GM23248 (cell line): ENCODE data around the gene TMPRSS2. TPM values are rescaled to one million over a fixed set of nuclear protein-coding genes. Genes with fewer than 3 reads are reported as not detected.

Experiments
- DNase-seq: peaks from one replicate; pipeline ENCODE4 v3.0.0-alpha.2; 2015
- H2AFZ ChIP-seq: fragments of 200-600 bp; sonication (generic); 2 replicates; pipeline ENCODE4 v1.6.1; 2016; ENCODE audit warnings: antibody characterized with exemption
- H3F3A ChIP-seq: fragments of 200-600 bp; sonication (generic); 2 replicates; pipeline ENCODE4 v1.6.1; 2016; ENCODE audit warnings: mild to moderate bottlenecking, antibody characterized with exemption, mixed run types; ENCODE audit not compliant: insufficient read depth
- H3K27ac ChIP-seq: fragments of 200-600 bp; sonication (generic); 2 replicates; pipeline ENCODE4 v1.5.1; 2016; ENCODE audit warnings: mild to moderate bottlenecking
- H3K27me3 ChIP-seq: fragments of 200-600 bp; sonication (generic); replicated peaks from 2 replicates; pipeline ENCODE4 v1.6.1; 2016; ENCODE audit warnings: mild to moderate bottlenecking; ENCODE audit not compliant: insufficient read depth
- H3K36me3 ChIP-seq: fragments of 200-600 bp; sonication (generic); 2 replicates; pipeline ENCODE4 v1.6.1; 2016; ENCODE audit warnings: low read depth, mild to moderate bottlenecking
- H3K4me1 ChIP-seq: fragments of 200-600 bp; sonication (generic); 2 replicates; pipeline ENCODE4 v1.6.1; 2016; ENCODE audit warnings: mild to moderate bottlenecking; ENCODE audit not compliant: insufficient read depth
- H3K4me2 ChIP-seq: fragments of 200-600 bp; sonication (generic); one replicate; pipeline ENCODE4 v1.6.1; 2016; ENCODE audit warnings: mild to moderate bottlenecking; ENCODE audit not compliant: unreplicated experiment
- H3K4me3 ChIP-seq: fragments of 200-600 bp; sonication (generic); 2 replicates; pipeline ENCODE4 v1.5.1; 2016; ENCODE audit warnings: mild to moderate bottlenecking
- H3K79me2 ChIP-seq: fragments of 200-600 bp; sonication (generic); 2 replicates; pipeline ENCODE4 v1.6.1; 2016; ENCODE audit warnings: mild to moderate bottlenecking; ENCODE audit not compliant: insufficient read depth
- H3K9ac ChIP-seq: fragments of 200-600 bp; sonication (generic); 2 replicates; pipeline ENCODE4 v1.6.1; 2016; ENCODE audit warnings: mild to moderate bottlenecking
- H3K9me2 ChIP-seq: fragments of 200-600 bp; sonication (generic); 2 replicates; pipeline ENCODE4 v1.6.1; 2016; ENCODE audit warnings: mixed run types, mild to moderate bottlenecking, moderate library complexity; ENCODE audit not compliant: insufficient read depth
- H3K9me3 ChIP-seq: fragments of 200-600 bp; sonication (generic); one replicate; pipeline ENCODE4 v1.6.1; 2017; ENCODE audit warnings: low read depth
- H4K20me1 ChIP-seq: fragments of 200-600 bp; sonication (generic); 2 replicates; pipeline ENCODE4 v1.6.0; 2016; ENCODE audit not compliant: insufficient read depth
- EZH2 ChIP-seq: fragments of 200-600 bp; sonication (generic); IDR thresholded peaks from 2 replicates; pipeline ENCODE4 v1.6.1; 2018; ENCODE audit warnings: antibody characterized with exemption, mild to moderate bottlenecking; ENCODE audit not compliant: insufficient read depth, poor library complexity, severe bottlenecking
- EZH2phosphoT487 ChIP-seq: fragments of 200-600 bp; sonication (generic); IDR thresholded peaks from 2 replicates; pipeline ENCODE4 v1.6.1; 2018; ENCODE audit warnings: antibody characterized with exemption, moderate library complexity, mild to moderate bottlenecking, low read depth; ENCODE audit not compliant: insufficient read depth
- WGBS, 2 experiments: methylation state at CpG; one replicate each; pipeline ENCODE4 v1.1.6; 2015 to 2017; ENCODE audit warnings: low lambda C conversion rate in 2 of 2, low coverage in 1 of 2; ENCODE audit errors: missing lambda C conversion rate in 2 of 2; 5-methylcytosine and 5-hydroxymethylcytosine counted together
- in situ Hi-C: fragments of 300-500 bp; cut with MboI; formaldehyde crosslinking; loops from 2 replicates; pipeline ENCODE4 v1.15.0; 2020
- polyA plus RNA-seq: library from polyadenylated mRNA; unstranded; fragments of >200 nt; fragmentation: Nextera tagmentation; extraction: Ambion mirVana; gene quantifications from 2 replicates; pipeline ENCODE4 v1.2.1, GENCODE V29; 2016
- total RNA-seq: library from RNA; depleted of rRNA; stranded (reverse); fragments of >200 nt; shearing (Covaris generic); gene quantifications from 2 replicates; pipeline ENCODE4 v1.2.3, GENCODE V29; 2014

Gene TMPRSS2
- total and polyA plus RNA-seq, 2 experiments from 2014 or later: not detected

DNA sequence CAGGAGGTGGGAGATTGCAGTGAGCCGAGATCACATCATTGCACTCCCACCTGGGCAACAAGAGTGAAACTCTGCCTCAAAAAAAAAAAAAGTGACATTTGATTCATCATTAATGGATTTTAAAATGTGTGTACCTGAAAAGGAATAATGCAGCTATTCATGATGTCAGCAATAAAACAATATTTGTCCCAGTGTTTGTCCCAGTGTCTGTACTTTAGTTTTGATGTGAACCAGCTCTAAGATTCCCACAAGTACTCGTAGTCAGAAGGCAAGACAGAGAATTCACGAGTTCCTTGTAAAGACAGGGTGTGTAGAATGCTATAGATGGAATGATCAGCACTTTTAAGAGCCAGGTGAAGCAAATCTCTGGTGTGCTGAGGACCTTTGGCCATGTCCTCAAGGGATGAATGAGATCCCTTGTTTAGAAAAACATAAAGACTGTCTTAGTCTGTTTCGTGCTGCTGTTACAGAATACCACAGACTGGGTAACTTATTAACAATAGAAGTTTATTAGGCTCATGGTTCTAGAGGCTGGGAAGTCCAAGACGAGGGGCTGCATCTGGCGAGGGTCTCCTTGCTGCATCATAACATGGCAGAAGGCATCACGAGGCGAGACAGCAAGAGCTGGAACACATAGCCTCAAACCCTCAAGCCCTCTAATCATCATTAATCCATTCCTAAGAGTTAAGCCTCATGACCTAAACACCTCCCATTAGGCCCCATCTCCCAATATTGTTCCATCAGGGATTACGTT, 12.0 kb upstream of the TMPRSS2 start:
- no peak for DNase-seq
- Histone ChIP-seq H3F3A (no peaks in the 10 kb centered on the region), H3K27ac (no peak overlapping the region), H3K9me2 (no peaks in the 10 kb centered on the region), H3K9ac (no peak overlapping the region), H4K20me1 (no peaks in the 10 kb centered on the region), H3K36me3 (no peaks in the 10 kb centered on the region), H3K79me2 (no peaks in the 10 kb centered on the region), H3K4me3 (no peak overlapping the region), H3K27me3 (no peaks in the 10 kb centered on the region), H3K4me2 (no peak overlapping the region), H3K4me1 (no peaks in the 10 kb centered on the region), H2AFZ (no peak overlapping the region), H3K9me3 (no peaks in the 10 kb centered on the region)
- in situ Hi-C loops: no loop called here
- 43 to 44% methylated on average over 9 of the region's 9 CpGs for WGBS, 2 experiments
- TF ChIP-seq EZH2phosphoT487 (no peak), EZH2 (no peak)

DNA sequence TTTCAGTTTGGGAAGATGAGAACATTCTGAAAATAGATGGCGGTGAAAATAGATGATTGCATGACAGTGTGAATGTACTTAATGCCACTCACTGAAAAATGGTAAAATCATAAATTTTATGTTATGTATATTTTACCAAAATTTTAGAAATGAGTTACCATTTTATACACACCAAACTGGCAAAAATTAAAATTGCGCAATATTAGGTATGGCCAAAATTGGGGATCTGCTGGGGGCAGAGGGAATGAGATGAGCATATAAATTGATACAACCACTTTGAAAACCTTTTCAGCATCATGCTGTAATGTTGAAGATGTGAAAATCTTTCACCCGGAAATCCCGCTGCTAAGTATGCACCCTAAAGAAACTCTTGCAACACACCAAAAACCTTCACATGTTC, 10.8 kb upstream of the TMPRSS2 start:
- no peak overlapping the region for H2AFZ ChIP-seq
- in situ Hi-C loops: no loop called here

DNA sequence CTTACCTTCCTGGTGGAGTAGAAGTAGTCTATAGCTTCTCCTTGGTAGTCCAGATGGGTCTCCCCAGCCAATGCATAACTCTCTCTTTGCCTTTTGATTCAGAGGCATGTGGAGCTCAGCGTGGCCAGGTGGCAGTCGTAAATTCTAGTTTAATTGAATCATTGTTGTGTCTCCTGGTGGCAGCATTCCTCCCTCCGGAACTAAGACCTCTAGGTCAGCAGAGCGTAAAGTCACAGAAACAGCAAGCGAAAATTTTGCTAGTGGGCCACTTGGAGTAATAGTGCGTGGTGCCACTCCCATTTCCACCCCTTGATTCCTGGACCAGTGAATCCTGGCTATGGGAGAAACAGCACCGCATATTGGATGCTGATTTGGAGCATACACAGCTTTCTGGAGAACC, 3.9 kb upstream of the TMPRSS2 start:
- no peaks in the 10 kb centered on the region for H3K9me2 ChIP-seq
- no peak for DNase-seq
- H3K79me2 ChIP-seq: no peaks in the 10 kb centered on the region
- no peak overlapping the region for H2AFZ ChIP-seq
- no peaks in the 10 kb centered on the region for H3F3A ChIP-seq
- no peak overlapping the region for H3K9ac ChIP-seq
- H3K4me3 ChIP-seq: no peak overlapping the region
- H3K36me3 ChIP-seq: no peaks in the 10 kb centered on the region
- H4K20me1 ChIP-seq: no peaks in the 10 kb centered on the region
- TF ChIP-seq EZH2phosphoT487: no peak
- TF ChIP-seq EZH2: no peak
- WGBS, 2 experiments: 38 to 47% methylated on average over 7 of the region's 7 CpGs
- no peaks in the 10 kb centered on the region for H3K9me3 ChIP-seq
- no peaks in the 10 kb centered on the region for H3K4me1 ChIP-seq
- no peak overlapping the region for H3K4me2 ChIP-seq
- H3K27ac ChIP-seq: no peak overlapping the region
- H3K27me3 ChIP-seq: peaks cover 41% of the 10 kb centered on the region
- in situ Hi-C loops: no loop called here

More for the DNA sequence above, 10.8 kb upstream of the TMPRSS2 start:
- Histone ChIP-seq H3K4me2 (no peak overlapping the region), H3K79me2 (no peaks in the 10 kb centered on the region), H3F3A (no peaks in the 10 kb centered on the region), H3K9me3 (no peaks in the 10 kb centered on the region), H3K9ac (no peak overlapping the region), H3K4me1 (no peaks in the 10 kb centered on the region), H3K36me3 (no peaks in the 10 kb centered on the region), H3K9me2 (no peaks in the 10 kb centered on the region), H3K27ac (no peak overlapping the region), H3K27me3 (no peaks in the 10 kb centered on the region), H4K20me1 (no peaks in the 10 kb centered on the region), H3K4me3 (no peak overlapping the region)
- 61 to 79% methylated on average over 4 of the region's 4 CpGs for WGBS, 2 experiments
- no peak for DNase-seq
- TF ChIP-seq EZH2phosphoT487 (no peak), EZH2 (no peak)

DNA sequence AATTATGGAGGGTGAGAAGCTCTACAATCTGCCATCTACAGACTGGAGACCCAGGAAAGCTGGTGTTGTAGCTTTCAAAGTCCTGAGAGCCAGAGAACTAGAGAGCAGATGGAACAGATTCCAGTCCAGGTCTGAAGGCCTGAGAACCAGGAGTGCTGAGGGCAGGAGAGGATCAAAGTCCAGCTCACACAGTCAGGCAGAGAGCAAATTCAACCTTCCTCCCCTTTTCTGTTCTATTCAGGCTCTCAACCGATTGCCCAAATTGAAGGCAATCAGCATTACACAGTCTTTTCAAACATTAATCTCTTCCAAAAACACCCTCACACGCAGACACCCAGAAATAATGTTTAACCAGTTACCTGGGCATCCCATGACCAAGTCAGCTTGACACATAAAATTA, 2.5 kb upstream of the TMPRSS2 start:
- DNase-seq: no peak
- Histone ChIP-seq H3K27ac (no peak overlapping the region), H3K79me2 (no peaks in the 10 kb centered on the region), H3K27me3 (peaks cover 53% of the 10 kb centered on the region), H3K4me1 (no peaks in the 10 kb centered on the region), H3K4me3 (no peak overlapping the region), H3K9me3 (no peaks in the 10 kb centered on the region), H4K20me1 (no peaks in the 10 kb centered on the region), H3K9ac (no peak overlapping the region), H3K4me2 (no peak overlapping the region), H3K36me3 (no peaks in the 10 kb centered on the region), H3K9me2 (no peaks in the 10 kb centered on the region), H3F3A (no peaks in the 10 kb centered on the region), H2AFZ (no peak overlapping the region)
- in situ Hi-C loops: no loop called here
- no peak for TF ChIP-seq EZH2phosphoT487
- no peak for TF ChIP-seq EZH2
- WGBS, 2 experiments: 55 to 60% methylated on average over 2 of the region's 2 CpGs

DNA sequence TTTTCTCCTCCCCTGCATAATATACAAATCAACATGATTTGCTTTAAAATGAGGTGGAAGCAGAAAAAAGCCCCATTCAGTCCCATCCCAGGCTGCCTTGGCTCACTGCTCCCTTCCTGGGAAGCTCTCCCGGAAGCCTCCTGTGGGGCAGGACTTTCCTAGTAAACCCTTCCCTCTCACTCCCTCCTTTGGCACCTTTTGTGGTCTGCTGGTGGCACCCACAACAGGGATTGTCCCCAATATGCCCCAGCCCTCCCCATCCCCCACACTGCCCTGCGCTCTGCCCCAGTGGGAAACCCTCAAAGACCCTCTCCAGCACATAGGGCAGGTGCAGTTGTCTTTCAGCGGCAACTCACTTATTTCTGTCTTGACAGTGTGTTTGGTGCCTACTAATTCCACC, 1.8 kb upstream of the TMPRSS2 start:
- H3F3A ChIP-seq: no peaks in the 10 kb centered on the region
- no peaks in the 10 kb centered on the region for H3K9me3 ChIP-seq
- no peak overlapping the region for H3K4me2 ChIP-seq
- 40 to 45% methylated on average over 3 of the region's 3 CpGs for WGBS, 2 experiments
- H3K27ac ChIP-seq: no peak overlapping the region
- no peak overlapping the region for H2AFZ ChIP-seq
- H3K4me1 ChIP-seq: no peaks in the 10 kb centered on the region
- H3K4me3 ChIP-seq: no peak overlapping the region
- H3K79me2 ChIP-seq: no peaks in the 10 kb centered on the region
- H3K36me3 ChIP-seq: no peaks in the 10 kb centered on the region
- TF ChIP-seq EZH2: no peak
- no peak for TF ChIP-seq EZH2phosphoT487
- H3K27me3 ChIP-seq: peaks cover 58% of the 10 kb centered on the region
- in situ Hi-C loops: no loop called here
- no peak overlapping the region for H3K9ac ChIP-seq
- H3K9me2 ChIP-seq: no peaks in the 10 kb centered on the region
- no peaks in the 10 kb centered on the region for H4K20me1 ChIP-seq
- DNase-seq: no peak
